HEK293 (cell line): ENCODE measurements around the gene NECAB2.

Experiments
- CTCF ChIA-PET: fragments of 350-600 bp; formaldehyde crosslinking; extraction: SDS; loops from one replicate; lab custom pipeline; 2021; ENCODE audit warnings: antibody characterized with exemption; lab: Yijun Ruan, JAX
- POLR2A ChIA-PET: fragments of 300-600 bp; formaldehyde crosslinking; extraction: SDS; loops from one replicate; lab custom pipeline; 2020; ENCODE audit warnings: antibody characterized with exemption, inconsistent platforms; lab: Yijun Ruan, JAX
- H3K27ac ChIP-seq: fragments of 200-500 bp; sonication (Bioruptor generic); 2 replicates; pipeline ENCODE4 v1.5.1; 2014; ENCODE audit warnings: low read depth, low read length, control low read depth, inconsistent platforms; ENCODE audit errors: extremely low read depth
- H3K36me3 ChIP-seq, 2 experiments: fragments of 200-500 bp in 1 of 2; sonication (Bioruptor generic) in 1 of 2; 1 replicate in 1 of 2; 2 replicates in 1 of 2; pipeline ENCODE4 v1.5.1; 2014 to 2017; ENCODE audit warnings: inconsistent platforms in 2 of 2, low read length in 2 of 2; ENCODE audit not compliant: control insufficient read depth in 2 of 2, insufficient read depth in 1 of 2
- H3K4me1 ChIP-seq: fragments of 200-500 bp; sonication (Bioruptor generic); 2 replicates; pipeline ENCODE4 v1.5.1; 2014; ENCODE audit warnings: mild to moderate bottlenecking, low read length, inconsistent platforms; ENCODE audit not compliant: control insufficient read depth, insufficient read depth
- H3K4me3 ChIP-seq: 2 replicates; pipeline ENCODE4 v1.5.1; 2011; ENCODE audit warnings: low read depth, mild to moderate bottlenecking, control low read depth, low read length, moderate library complexity
- H3K9me3 ChIP-seq: fragments of 200-500 bp; sonication (Bioruptor generic); 2 replicates; pipeline ENCODE4 v1.5.1; 2014; ENCODE audit warnings: low read depth, low read length, inconsistent platforms; ENCODE audit not compliant: control insufficient read depth, insufficient read depth
- BCL11B ChIP-seq: fragments of 450-650 bp; formaldehyde crosslinking; IDR thresholded peaks from 2 replicates; pipeline ENCODE4 v1.5.1; 2016; ENCODE audit warnings: low read depth, missing biosample characterization, missing genetic modification characterization
- BCL6B ChIP-seq: fragments of 450-650 bp; formaldehyde crosslinking; IDR thresholded peaks from 2 replicates; pipeline ENCODE4 v1.5.1; 2017; ENCODE audit warnings: missing biosample characterization, missing genetic modification characterization
- OSR2 ChIP-seq: fragments of 450-650 bp; formaldehyde crosslinking; IDR thresholded peaks from 2 replicates; pipeline ENCODE4 v1.5.1; 2016; ENCODE audit warnings: missing biosample characterization, missing genetic modification characterization
- PRDM4 ChIP-seq: fragments of 450-650 bp; formaldehyde crosslinking; IDR thresholded peaks from 2 replicates; pipeline ENCODE4 v1.5.1; 2017; ENCODE audit warnings: missing biosample characterization, missing genetic modification characterization
- SALL2 ChIP-seq: fragments of 450-650 bp; formaldehyde crosslinking; IDR thresholded peaks from 2 replicates; pipeline ENCODE4 v1.5.0; 2017; ENCODE audit warnings: missing biosample characterization, mild to moderate bottlenecking, missing genetic modification characterization, borderline replicate concordance
- SCRT1 ChIP-seq: fragments of 450-650 bp; formaldehyde crosslinking; IDR thresholded peaks from 2 replicates; pipeline ENCODE4 v1.5.1; 2016; ENCODE audit warnings: missing biosample characterization, missing genetic modification characterization, borderline replicate concordance
- SCRT2 ChIP-seq: fragments of 450-650 bp; formaldehyde crosslinking; IDR thresholded peaks from 2 replicates; pipeline ENCODE4 v1.5.1; 2016; ENCODE audit warnings: missing biosample characterization, missing genetic modification characterization
- SP3 ChIP-seq: fragments of 450-650 bp; formaldehyde crosslinking; IDR thresholded peaks from 2 replicates; pipeline ENCODE4 v1.5.1; 2016; ENCODE audit warnings: missing biosample characterization, missing genetic modification characterization
- SP7 ChIP-seq: fragments of 450-650 bp; formaldehyde crosslinking; IDR thresholded peaks from 2 replicates; pipeline ENCODE4 v1.5.1; 2016; ENCODE audit warnings: missing biosample characterization, missing genetic modification characterization
- ZBTB26 ChIP-seq: fragments of 450-650 bp; formaldehyde crosslinking; optimal IDR thresholded peaks from 2 replicates; pipeline ENCODE3; 2016; ENCODE audit warnings: missing biosample characterization, mild to moderate bottlenecking, missing genetic modification characterization
- ZNF138 ChIP-seq: fragments of 450-650 bp; formaldehyde crosslinking; IDR thresholded peaks from 2 replicates; pipeline ENCODE4 v1.5.1; 2016; ENCODE audit warnings: missing biosample characterization, missing genetic modification characterization, borderline replicate concordance
- ZNF146 ChIP-seq: fragments of 450-650 bp; formaldehyde crosslinking; IDR thresholded peaks from 2 replicates; pipeline ENCODE4 v1.5.1; 2016; ENCODE audit warnings: missing biosample characterization, missing genetic modification characterization
- ZNF155 ChIP-seq: fragments of 450-650 bp; formaldehyde crosslinking; IDR thresholded peaks from 2 replicates; pipeline ENCODE4 v1.5.1; 2016; ENCODE audit warnings: missing biosample characterization, missing genetic modification characterization
- ZNF211 ChIP-seq: fragments of 450-650 bp; formaldehyde crosslinking; IDR thresholded peaks from 2 replicates; pipeline ENCODE4 v1.5.1; 2016; ENCODE audit warnings: low read depth, missing biosample characterization, missing genetic modification characterization
- ZNF221 ChIP-seq: fragments of 450-650 bp; formaldehyde crosslinking; IDR thresholded peaks from 2 replicates; pipeline ENCODE4 v1.5.1; 2017; ENCODE audit warnings: missing biosample characterization, missing genetic modification characterization, borderline replicate concordance
- ZNF302 ChIP-seq: fragments of 450-650 bp; formaldehyde crosslinking; IDR thresholded peaks from 2 replicates; pipeline ENCODE4 v1.5.1; 2016; ENCODE audit warnings: missing biosample characterization, missing genetic modification characterization, low read depth
- ZNF324 ChIP-seq: fragments of 450-650 bp; formaldehyde crosslinking; IDR thresholded peaks from 2 replicates; pipeline ENCODE4 v1.5.1; 2016; ENCODE audit warnings: missing biosample characterization, missing genetic modification characterization
- ZNF404 ChIP-seq: fragments of 450-650 bp; formaldehyde crosslinking; IDR thresholded peaks from 2 replicates; pipeline ENCODE4 v1.5.1; 2017; ENCODE audit warnings: missing biosample characterization, missing genetic modification characterization
- ZNF416 ChIP-seq: fragments of 450-650 bp; formaldehyde crosslinking; IDR thresholded peaks from 2 replicates; pipeline ENCODE4 v1.5.1; 2016; ENCODE audit warnings: missing biosample characterization, missing genetic modification characterization
- ZNF510 ChIP-seq: fragments of 450-650 bp; formaldehyde crosslinking; IDR thresholded peaks from 2 replicates; pipeline ENCODE4 v1.5.1; 2018; ENCODE audit warnings: mild to moderate bottlenecking, missing genetic modification characterization, missing biosample characterization; ENCODE audit not compliant: insufficient replicate concordance
- ZNF561 ChIP-seq: fragments of 450-650 bp; IDR thresholded peaks from 2 replicates; pipeline ENCODE4 v1.5.1; 2018; ENCODE audit warnings: missing biosample characterization, missing genetic modification characterization, borderline replicate concordance
- ZNF623 ChIP-seq: fragments of 450-650 bp; formaldehyde crosslinking; IDR thresholded peaks from 2 replicates; pipeline ENCODE4 v1.5.1; 2016; ENCODE audit warnings: missing biosample characterization, missing genetic modification characterization
- ZNF707 ChIP-seq: fragments of 450-650 bp; formaldehyde crosslinking; IDR thresholded peaks from 2 replicates; pipeline ENCODE4 v1.5.1; 2016; ENCODE audit warnings: missing biosample characterization, missing genetic modification characterization
- ZNF777 ChIP-seq: fragments of 450-650 bp; formaldehyde crosslinking; IDR thresholded peaks from 2 replicates; pipeline ENCODE4 v1.5.1; 2017; ENCODE audit warnings: missing biosample characterization, missing genetic modification characterization, borderline replicate concordance
- ZNF843 ChIP-seq: fragments of 450-650 bp; formaldehyde crosslinking; IDR thresholded peaks from 2 replicates; pipeline ENCODE4 v1.5.1; 2016; ENCODE audit warnings: missing biosample characterization, missing genetic modification characterization

NECAB2 gene

GRCh38 chr16:84033251-84034195 is 65.5 kb downstream of the NECAB2 start (continued):
- no peak for TF ChIP-seq ZNF510 (tag by site-specific recombination)
- TF ChIP-seq ZNF623, result no peak
- TF ChIP-seq ZNF221 (tag by site-specific recombination), result no peak
- no peak for TF ChIP-seq ZNF404
- TF ChIP-seq ZNF777, result no peak
- TF ChIP-seq SCRT1 (tag by site-specific recombination), result no peak
- TF ChIP-seq, all 188 proteins: peak for 0

- no peak overlapping the region for H3K27ac ChIP-seq
- H3K36me3 ChIP-seq, result no peaks in the 10 kb centered on the region
- CTCF ChIA-PET, result interaction anchor here (0.5 to 1.3 kb wide), 4 partner anchors 26 to 78 kb away, joined by 3 to 4 read pairs (median 4); no protein-coding TSS in a partner anchor
- H3K9me3 ChIP-seq, result no peaks in the 10 kb centered on the region
- H3K4me1 ChIP-seq, result no peaks in the 10 kb centered on the region
- TF ChIP-seq BCL11B (tag by site-specific recombination) (no peak), OSR2 (tag by site-specific recombination) (no peak), ZNF155 (tag by site-specific recombination) (no peak), ZNF138 (tag by site-specific recombination) (no peak), PRDM4 (no peak), ZBTB26 (tag by site-specific recombination) (no peak), BCL6B (no peak), ZNF416 (no peak), ZNF707 (tag by site-specific recombination) (no peak), ZNF324 (no peak), ZNF561 (tag by site-specific recombination) (no peak), ZNF211 (tag by site-specific recombination) (no peak)
- TF ChIP-seq, all 188 proteins: peak for 0
- no peak overlapping the region for H3K4me3 ChIP-seq
- POLR2A ChIA-PET, result no interaction called here
Measured at GRCh38 chr16:84034516-84034915, 66.5 kb downstream of the NECAB2 start.

GRCh38 chr16:84036131-84036530 is 68.1 kb downstream of the NECAB2 start:
- H3K9me3 ChIP-seq, result no peaks in the 10 kb centered on the region
- no peaks in the 10 kb centered on the region for H3K36me3 ChIP-seq
- H3K4me1 ChIP-seq, result no peaks in the 10 kb centered on the region
- H3K4me3 ChIP-seq, result no peak overlapping the region
- H3K27ac ChIP-seq, result no peak overlapping the region
- POLR2A ChIA-PET, result no interaction called here
- no peak for TF ChIP-seq SALL2 (tag by site-specific recombination)
- no peak for TF ChIP-seq SCRT2 (tag by site-specific recombination)
- no peak for TF ChIP-seq SP3
- no peak for TF ChIP-seq ZNF623
- no peak for TF ChIP-seq ZNF561 (tag by site-specific recombination)
- no peak for TF ChIP-seq ZNF416
- TF ChIP-seq ZNF302 (tag by site-specific recombination), result no peak
- TF ChIP-seq SP7 (tag by site-specific recombination), result no peak
- no peak for TF ChIP-seq ZNF146 (tag by site-specific recombination)
- no peak for TF ChIP-seq ZNF843 (tag by site-specific recombination)
- CTCF ChIA-PET, result interaction anchor here (0.8 to 0.9 kb wide), 2 partner anchors 22 to 30 kb away, joined by 3 to 4 read pairs; no protein-coding TSS in a partner anchor
